GM12892 (cell line): ENCODE data around the gene EEA1. TPM values are rescaled to one million over a fixed set of nuclear protein-coding genes. Genes with fewer than 3 reads are reported as not detected.
"Not testable (repeated sequence)": the region's sequence is repeated elsewhere in the genome, so short reads cannot be mapped to it uniquely, and the experiment has no call there.

Source experiments
- DNase-seq: peaks from one replicate; pipeline ENCODE4 v3.0.0; 2011; ENCODE audit not compliant: insufficient read length
- FAIRE-seq: peaks from 2 replicates; lab custom pipeline; 2011; peaks lifted over from hg19 to GRCh38; lab: Jason Lieb, UNC
- POLR2A ChIP-seq: IDR thresholded peaks from 2 replicates; pipeline ENCODE4 v1.6.1; 2011; ENCODE audit warnings: low read depth, low read length, control low read depth
- POLR2AphosphoS5 ChIP-seq: IDR thresholded peaks from 2 replicates; pipeline ENCODE4 v1.6.1; 2011; ENCODE audit warnings: low read depth, low read length, control low read depth
- TAF1 ChIP-seq: IDR thresholded peaks from 2 replicates; pipeline ENCODE4 v1.6.1; 2011; ENCODE audit warnings: low read depth, mild to moderate bottlenecking, control low read depth, low read length, borderline replicate concordance
- polyA plus RNA-seq: library from polyadenylated mRNA; unstranded; fragments of >200 nt; gene quantifications from one replicate; pipeline ENCODE4 v1.2.1, GENCODE V29; 2012; ENCODE audit warnings: missing spikeins, inconsistent platforms; ENCODE audit not compliant: missing spikeins

Gene EEA1
- polyA plus RNA-seq, result 10.1 TPM

- TF ChIP-seq POLR2AphosphoS5, result peak; percentile 92
- TF ChIP-seq TAF1, result peak; percentile 81
- TF ChIP-seq POLR2A, result peak; percentile 89
- peak; percentile 86 for DNase-seq
- peak; percentile 96 for FAIRE-seq
Measured at GRCh38 chr12:92928962-92929915, at the start of gene EEA1. EEA1 (minus strand) TSS chr12:92929295; CDS start chr12:92929066, 229 bp downstream.

- FAIRE-seq (no peak), DNase-seq (no peak)
- TF ChIP-seq POLR2A (no peak), POLR2AphosphoS5 (no peak), TAF1 (no peak)
Measured at GRCh38 chr12:92978607-92979006, 49.5 kb upstream of the EEA1 start.

- TF ChIP-seq POLR2AphosphoS5, result no peak
- TF ChIP-seq TAF1, result no peak
- TF ChIP-seq POLR2A, result no peak
- no peak for FAIRE-seq
- no peak for DNase-seq
Measured at GRCh38 chr12:92977326-92977725, 48.2 kb upstream of the EEA1 start.

GRCh38 chr12:92974759-92975158 lies 45.7 kb upstream of the EEA1 start:
- DNase-seq (no peak), FAIRE-seq (no peak)
- TF ChIP-seq TAF1, result no peak

GRCh38 chr12:92973614-92974013 lies 44.5 kb upstream of the EEA1 start:
- TF ChIP-seq POLR2AphosphoS5, result no peak
- TF ChIP-seq POLR2A, result no peak
- no peak for TF ChIP-seq TAF1
- FAIRE-seq (peak; percentile 83), DNase-seq (peak; percentile 17)

GRCh38 chr12:92971859-92972524 lies 42.9 kb upstream of the EEA1 start:
- no peak for DNase-seq

GRCh38 chr12:92968176-92968813 lies 39.2 kb upstream of the EEA1 start:
- no peak for DNase-seq
- no peak for FAIRE-seq
- TF ChIP-seq TAF1 (no peak), POLR2AphosphoS5 (no peak), POLR2A (no peak)

More at GRCh38 chr12:92971859-92972524, 42.9 kb upstream of the EEA1 start:
- peak; percentile 40 for FAIRE-seq
- no peak for TF ChIP-seq POLR2A
- no peak for TF ChIP-seq POLR2AphosphoS5
- TF ChIP-seq TAF1, result no peak

- DNase-seq, FAIRE-seq: not testable (repeated sequence)
Measured at GRCh38 chr12:92964378-92964777, 35.3 kb upstream of the EEA1 start.

- FAIRE-seq, result no peak
- no peak for DNase-seq
- TF ChIP-seq POLR2AphosphoS5, result no peak
- no peak for TF ChIP-seq TAF1
- no peak for TF ChIP-seq POLR2A
Measured at GRCh38 chr12:92961949-92962348, 32.9 kb upstream of the EEA1 start.

- no peak for DNase-seq
- no peak for TF ChIP-seq POLR2A
- FAIRE-seq, result no peak
Measured at GRCh38 chr12:92955997-92956663, 27.0 kb upstream of the EEA1 start.

GRCh38 chr12:92953747-92954146 lies 24.7 kb upstream of the EEA1 start:
- DNase-seq (no peak), FAIRE-seq (no peak)
- TF ChIP-seq TAF1 (no peak), POLR2AphosphoS5 (no peak), POLR2A (no peak)
